GM23338 (cell line): ENCODE results near the gene FAM25A. TPM values are rescaled to one million over a fixed set of nuclear protein-coding genes. Genes with fewer than 3 reads are reported as not detected.

Source experiments
- ATAC-seq: fragments of 200-7000 bp; cut with Tn5 transposase; 3 replicates; pipeline ENCODE4 v1.9.1; 2020
- DNase-seq: peaks from one replicate; pipeline ENCODE4 v3.0.0-alpha.2; 2015; ENCODE audit warnings: low spot score
- H2AFZ ChIP-seq: fragments of 200-600 bp; sonication (generic); 2 replicates; pipeline ENCODE4 v1.8.0; 2016; ENCODE audit warnings: antibody characterized with exemption, mild to moderate bottlenecking, moderate library complexity
- H3F3A ChIP-seq: fragments of 200-600 bp; sonication (generic); replicated peaks from 2 replicates; pipeline ENCODE4 v1.8.0; 2017; ENCODE audit warnings: antibody characterized with exemption, mixed run types, low read depth
- H3K27ac ChIP-seq: fragments of 200-600 bp; sonication (generic); 2 replicates; pipeline ENCODE4 v1.6.1; 2016; ENCODE audit warnings: low read depth
- H3K27me3 ChIP-seq: fragments of 200-600 bp; sonication (generic); 2 replicates; pipeline ENCODE4 v1.8.0; 2016; ENCODE audit warnings: mild to moderate bottlenecking, mixed run types, moderate library complexity; ENCODE audit not compliant: insufficient read depth
- H3K36me3 ChIP-seq: fragments of 200-600 bp; sonication (generic); 2 replicates; pipeline ENCODE4 v1.8.0; 2016; ENCODE audit warnings: mild to moderate bottlenecking; ENCODE audit not compliant: insufficient read depth
- H3K4me1 ChIP-seq: fragments of 200-600 bp; sonication (generic); 2 replicates; pipeline ENCODE4 v1.8.0; 2016; ENCODE audit warnings: mild to moderate bottlenecking, moderate library complexity; ENCODE audit not compliant: insufficient read depth
- H3K4me2 ChIP-seq: fragments of 200-600 bp; sonication (generic); 2 replicates; pipeline ENCODE4 v1.7.1; 2017; ENCODE audit warnings: mixed run types
- H3K4me3 ChIP-seq: fragments of 200-600 bp; sonication (generic); 2 replicates; pipeline ENCODE4 v1.6.1; 2016; ENCODE audit warnings: mixed run types
- H3K79me2 ChIP-seq: fragments of 200-600 bp; sonication (generic); replicated peaks from 2 replicates; pipeline ENCODE4 v1.8.0; 2017; ENCODE audit warnings: mild to moderate bottlenecking; ENCODE audit not compliant: insufficient read depth
- H3K9me2 ChIP-seq: fragments of 200-600 bp; sonication (generic); 2 replicates; pipeline ENCODE4 v1.8.0; 2017; ENCODE audit not compliant: insufficient read depth
- H4K20me1 ChIP-seq: fragments of 200-600 bp; sonication (generic); replicated peaks from 2 replicates; pipeline ENCODE4 v1.8.0; 2017; ENCODE audit warnings: mild to moderate bottlenecking; ENCODE audit not compliant: insufficient read depth
- H3K27ac Mint-ChIP-seq: 2 replicates; pipeline ENCODE4 v1.8.0; 2020; ENCODE audit warnings: inconsistent platforms, mild to moderate bottlenecking, moderate library complexity, mixed read lengths
- H3K27me3 Mint-ChIP-seq: 3 replicates; pipeline ENCODE4 v1.8.0; 2022; ENCODE audit warnings: low read depth, mild to moderate bottlenecking, moderate library complexity, mixed read lengths, inconsistent platforms; ENCODE audit not compliant: insufficient read depth, poor library complexity
- H3K36me3 Mint-ChIP-seq: 3 replicates; pipeline ENCODE4 v1.8.0; 2021; ENCODE audit warnings: low read depth, mild to moderate bottlenecking, inconsistent platforms, moderate library complexity, mixed read lengths
- H3K4me1 Mint-ChIP-seq: 3 replicates; pipeline ENCODE4 v1.8.0; 2020; ENCODE audit warnings: mild to moderate bottlenecking, inconsistent platforms, mixed read lengths
- H3K4me3 Mint-ChIP-seq: 3 replicates; pipeline ENCODE4 v1.8.0; 2021; ENCODE audit warnings: moderate library complexity, mild to moderate bottlenecking, inconsistent platforms, mixed read lengths
- H3K9me3 Mint-ChIP-seq: 3 replicates; pipeline ENCODE4 v1.8.0; 2020; ENCODE audit warnings: moderate library complexity, mild to moderate bottlenecking, inconsistent platforms, mixed read lengths
- CREB1 ChIP-seq: fragments of 250-450 bp; sonication (Bioruptor Pico); IDR thresholded peaks from 2 replicates; pipeline ENCODE4 v1.5.0; 2020; ENCODE audit warnings: low read depth, mild to moderate bottlenecking, moderate library complexity
- EZH2 ChIP-seq: fragments of 200-600 bp; sonication (generic); IDR thresholded peaks from one replicate; pipeline ENCODE4 v1.8.0; 2017; ENCODE audit warnings: antibody characterized with exemption, mild to moderate bottlenecking, low read depth; ENCODE audit not compliant: unreplicated experiment
- EZH2phosphoT487 ChIP-seq: fragments of 200-600 bp; sonication (generic); IDR thresholded peaks from one replicate; pipeline ENCODE4 v1.8.1; 2018; ENCODE audit warnings: antibody characterized with exemption; ENCODE audit not compliant: unreplicated experiment
- JUNB ChIP-seq: IDR thresholded peaks from one replicate; pipeline ENCODE4 v1.6.1; 2016; ENCODE audit warnings: antibody characterized with exemption; ENCODE audit not compliant: unreplicated experiment
- NANOG ChIP-seq: IDR thresholded peaks from 2 replicates; pipeline ENCODE4 v1.6.1; 2016; ENCODE audit warnings: antibody characterized with exemption, borderline replicate concordance
- POLR2AphosphoS5 ChIP-seq: IDR thresholded peaks from 2 replicates; pipeline ENCODE4 v1.6.1; 2016; ENCODE audit warnings: antibody characterized with exemption, low read depth
- STAT1 ChIP-seq: IDR thresholded peaks from one replicate; pipeline ENCODE4 v1.6.1; 2016; ENCODE audit warnings: antibody characterized with exemption; ENCODE audit not compliant: unreplicated experiment
- ZNF114 ChIP-seq: fragments of 250-450 bp; sonication (Bioruptor Pico); IDR thresholded peaks from 2 replicates; pipeline ENCODE4 v1.5.0; 2020; ENCODE audit warnings: mild to moderate bottlenecking, moderate library complexity
- ZNF331 ChIP-seq: fragments of 250-450 bp; sonication (Bioruptor Pico); IDR thresholded peaks from 2 replicates; pipeline ENCODE4 v1.5.0; 2020; ENCODE audit warnings: low read depth, mild to moderate bottlenecking, moderate library complexity
- polyA plus RNA-seq: library from polyadenylated mRNA; unstranded; fragments of >200 nt; fragmentation: Nextera tagmentation; extraction: Ambion mirVana; gene quantifications from 2 replicates; pipeline ENCODE4 v1.2.1, GENCODE V29; 2016
- total RNA-seq: library from RNA; depleted of rRNA; stranded (reverse); fragments of >200 nt; shearing (Covaris generic); gene quantifications from 2 replicates; pipeline ENCODE4 v1.2.3, GENCODE V29; 2014
- TF ChIP-seq, protein P1 (sequence below), 2 experiments: fragments of 200-600 bp in 1 of 2; sonication (generic) in 1 of 2; conservative IDR thresholded peaks; 2 replicates each; pipeline versions ENCODE4 v1.5.1 to v1.6.1; 2016 to 2017; ENCODE audit warnings: antibody characterized with exemption in 2 of 2, low read depth in 2 of 2, mild to moderate bottlenecking in 2 of 2, moderate library complexity in 1 of 2
- TF ChIP-seq, protein P2 (sequence below): IDR thresholded peaks from 2 replicates; pipeline ENCODE4 v1.6.1; 2016; ENCODE audit warnings: antibody characterized with exemption
- TF ChIP-seq, protein P3 (sequence below): fragments of 250-450 bp; sonication (Bioruptor Pico); IDR thresholded peaks from 2 replicates; pipeline ENCODE4 v1.5.0; 2020; ENCODE audit warnings: mild to moderate bottlenecking, moderate library complexity
- TF ChIP-seq, protein P4 (sequence below): IDR thresholded peaks from one replicate; pipeline ENCODE4 v1.6.1; 2018; ENCODE audit warnings: antibody characterized with exemption; ENCODE audit not compliant: unreplicated experiment

Gene FAM25A
- total and polyA plus RNA-seq, 2 experiments from 2014 or later: not detected

DNA sequence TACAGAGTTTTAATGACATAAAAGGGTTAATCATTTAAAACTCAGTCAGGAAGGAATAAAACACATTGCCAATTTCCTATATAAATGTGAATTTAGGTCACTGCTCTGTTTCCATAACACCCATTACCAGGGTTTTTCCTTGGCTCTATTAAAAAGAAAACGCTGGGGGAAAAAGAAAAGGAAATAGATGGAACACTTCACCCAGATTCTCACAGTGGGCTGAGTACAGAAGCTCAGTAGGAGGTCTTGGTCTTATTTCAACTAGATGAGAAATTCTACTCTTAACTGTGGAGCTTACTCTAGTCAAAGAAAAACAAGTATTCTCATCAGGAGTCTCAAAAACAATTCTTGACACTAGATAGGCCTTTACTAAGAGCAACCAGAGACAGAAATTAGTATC, 38.1 kb downstream of the FAM25A start:
- DNase-seq: no peak
- Mint-ChIP-seq H3K36me3 (peaks cover 56% of the 10 kb centered on the region), H3K9me3 (no peaks in the 10 kb centered on the region), H3K27me3 (no peaks in the 10 kb centered on the region), H3K4me3 (no peak overlapping the region), H3K27ac (no peak overlapping the region), H3K4me1 (no peaks in the 10 kb centered on the region)
- no peak overlapping the region for H3K4me2 ChIP-seq
- H3K27me3 ChIP-seq: no peaks in the 10 kb centered on the region
- ATAC-seq: no peak
- no peaks in the 10 kb centered on the region for H3K4me1 ChIP-seq
- H3K27ac ChIP-seq: no peak overlapping the region
- peaks cover 5% of the 10 kb centered on the region for H4K20me1 ChIP-seq
- no peaks in the 10 kb centered on the region for H3K9me2 ChIP-seq
- H3K79me2 ChIP-seq: no peaks in the 10 kb centered on the region
- no peak overlapping the region for H2AFZ ChIP-seq
- H3K4me3 ChIP-seq: no peak overlapping the region
- H3F3A ChIP-seq: 0 out of 2 replicates have a peak, but pooled peaks cover 4% of the 10 kb centered on the region
- H3K36me3 ChIP-seq: peaks cover 55% of the 10 kb centered on the region
- TF ChIP-seq POLR2AphosphoS5 (no peak), ZNF114 (CRISPR knock-in tag) (no peak), JUNB (no peak), STAT1 (no peak), EZH2 (no peak), ZNF331 (CRISPR knock-in tag) (no peak), NANOG (no peak), EZH2phosphoT487 (no peak), CREB1 (no peak)
- TF ChIP-seq, protein P1, sequence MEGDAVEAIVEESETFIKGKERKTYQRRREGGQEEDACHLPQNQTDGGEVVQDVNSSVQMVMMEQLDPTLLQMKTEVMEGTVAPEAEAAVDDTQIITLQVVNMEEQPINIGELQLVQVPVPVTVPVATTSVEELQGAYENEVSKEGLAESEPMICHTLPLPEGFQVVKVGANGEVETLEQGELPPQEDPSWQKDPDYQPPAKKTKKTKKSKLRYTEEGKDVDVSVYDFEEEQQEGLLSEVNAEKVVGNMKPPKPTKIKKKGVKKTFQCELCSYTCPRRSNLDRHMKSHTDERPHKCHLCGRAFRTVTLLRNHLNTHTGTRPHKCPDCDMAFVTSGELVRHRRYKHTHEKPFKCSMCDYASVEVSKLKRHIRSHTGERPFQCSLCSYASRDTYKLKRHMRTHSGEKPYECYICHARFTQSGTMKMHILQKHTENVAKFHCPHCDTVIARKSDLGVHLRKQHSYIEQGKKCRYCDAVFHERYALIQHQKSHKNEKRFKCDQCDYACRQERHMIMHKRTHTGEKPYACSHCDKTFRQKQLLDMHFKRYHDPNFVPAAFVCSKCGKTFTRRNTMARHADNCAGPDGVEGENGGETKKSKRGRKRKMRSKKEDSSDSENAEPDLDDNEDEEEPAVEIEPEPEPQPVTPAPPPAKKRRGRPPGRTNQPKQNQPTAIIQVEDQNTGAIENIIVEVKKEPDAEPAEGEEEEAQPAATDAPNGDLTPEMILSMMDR (conservative IDR thresholded peaks at IDR 0.05; ENCODE audit: low read depth in 2 of 2): no peak
- TF ChIP-seq, protein P2, sequence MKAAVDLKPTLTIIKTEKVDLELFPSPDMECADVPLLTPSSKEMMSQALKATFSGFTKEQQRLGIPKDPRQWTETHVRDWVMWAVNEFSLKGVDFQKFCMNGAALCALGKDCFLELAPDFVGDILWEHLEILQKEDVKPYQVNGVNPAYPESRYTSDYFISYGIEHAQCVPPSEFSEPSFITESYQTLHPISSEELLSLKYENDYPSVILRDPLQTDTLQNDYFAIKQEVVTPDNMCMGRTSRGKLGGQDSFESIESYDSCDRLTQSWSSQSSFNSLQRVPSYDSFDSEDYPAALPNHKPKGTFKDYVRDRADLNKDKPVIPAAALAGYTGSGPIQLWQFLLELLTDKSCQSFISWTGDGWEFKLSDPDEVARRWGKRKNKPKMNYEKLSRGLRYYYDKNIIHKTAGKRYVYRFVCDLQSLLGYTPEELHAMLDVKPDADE: no peak
- TF ChIP-seq, protein P3, sequence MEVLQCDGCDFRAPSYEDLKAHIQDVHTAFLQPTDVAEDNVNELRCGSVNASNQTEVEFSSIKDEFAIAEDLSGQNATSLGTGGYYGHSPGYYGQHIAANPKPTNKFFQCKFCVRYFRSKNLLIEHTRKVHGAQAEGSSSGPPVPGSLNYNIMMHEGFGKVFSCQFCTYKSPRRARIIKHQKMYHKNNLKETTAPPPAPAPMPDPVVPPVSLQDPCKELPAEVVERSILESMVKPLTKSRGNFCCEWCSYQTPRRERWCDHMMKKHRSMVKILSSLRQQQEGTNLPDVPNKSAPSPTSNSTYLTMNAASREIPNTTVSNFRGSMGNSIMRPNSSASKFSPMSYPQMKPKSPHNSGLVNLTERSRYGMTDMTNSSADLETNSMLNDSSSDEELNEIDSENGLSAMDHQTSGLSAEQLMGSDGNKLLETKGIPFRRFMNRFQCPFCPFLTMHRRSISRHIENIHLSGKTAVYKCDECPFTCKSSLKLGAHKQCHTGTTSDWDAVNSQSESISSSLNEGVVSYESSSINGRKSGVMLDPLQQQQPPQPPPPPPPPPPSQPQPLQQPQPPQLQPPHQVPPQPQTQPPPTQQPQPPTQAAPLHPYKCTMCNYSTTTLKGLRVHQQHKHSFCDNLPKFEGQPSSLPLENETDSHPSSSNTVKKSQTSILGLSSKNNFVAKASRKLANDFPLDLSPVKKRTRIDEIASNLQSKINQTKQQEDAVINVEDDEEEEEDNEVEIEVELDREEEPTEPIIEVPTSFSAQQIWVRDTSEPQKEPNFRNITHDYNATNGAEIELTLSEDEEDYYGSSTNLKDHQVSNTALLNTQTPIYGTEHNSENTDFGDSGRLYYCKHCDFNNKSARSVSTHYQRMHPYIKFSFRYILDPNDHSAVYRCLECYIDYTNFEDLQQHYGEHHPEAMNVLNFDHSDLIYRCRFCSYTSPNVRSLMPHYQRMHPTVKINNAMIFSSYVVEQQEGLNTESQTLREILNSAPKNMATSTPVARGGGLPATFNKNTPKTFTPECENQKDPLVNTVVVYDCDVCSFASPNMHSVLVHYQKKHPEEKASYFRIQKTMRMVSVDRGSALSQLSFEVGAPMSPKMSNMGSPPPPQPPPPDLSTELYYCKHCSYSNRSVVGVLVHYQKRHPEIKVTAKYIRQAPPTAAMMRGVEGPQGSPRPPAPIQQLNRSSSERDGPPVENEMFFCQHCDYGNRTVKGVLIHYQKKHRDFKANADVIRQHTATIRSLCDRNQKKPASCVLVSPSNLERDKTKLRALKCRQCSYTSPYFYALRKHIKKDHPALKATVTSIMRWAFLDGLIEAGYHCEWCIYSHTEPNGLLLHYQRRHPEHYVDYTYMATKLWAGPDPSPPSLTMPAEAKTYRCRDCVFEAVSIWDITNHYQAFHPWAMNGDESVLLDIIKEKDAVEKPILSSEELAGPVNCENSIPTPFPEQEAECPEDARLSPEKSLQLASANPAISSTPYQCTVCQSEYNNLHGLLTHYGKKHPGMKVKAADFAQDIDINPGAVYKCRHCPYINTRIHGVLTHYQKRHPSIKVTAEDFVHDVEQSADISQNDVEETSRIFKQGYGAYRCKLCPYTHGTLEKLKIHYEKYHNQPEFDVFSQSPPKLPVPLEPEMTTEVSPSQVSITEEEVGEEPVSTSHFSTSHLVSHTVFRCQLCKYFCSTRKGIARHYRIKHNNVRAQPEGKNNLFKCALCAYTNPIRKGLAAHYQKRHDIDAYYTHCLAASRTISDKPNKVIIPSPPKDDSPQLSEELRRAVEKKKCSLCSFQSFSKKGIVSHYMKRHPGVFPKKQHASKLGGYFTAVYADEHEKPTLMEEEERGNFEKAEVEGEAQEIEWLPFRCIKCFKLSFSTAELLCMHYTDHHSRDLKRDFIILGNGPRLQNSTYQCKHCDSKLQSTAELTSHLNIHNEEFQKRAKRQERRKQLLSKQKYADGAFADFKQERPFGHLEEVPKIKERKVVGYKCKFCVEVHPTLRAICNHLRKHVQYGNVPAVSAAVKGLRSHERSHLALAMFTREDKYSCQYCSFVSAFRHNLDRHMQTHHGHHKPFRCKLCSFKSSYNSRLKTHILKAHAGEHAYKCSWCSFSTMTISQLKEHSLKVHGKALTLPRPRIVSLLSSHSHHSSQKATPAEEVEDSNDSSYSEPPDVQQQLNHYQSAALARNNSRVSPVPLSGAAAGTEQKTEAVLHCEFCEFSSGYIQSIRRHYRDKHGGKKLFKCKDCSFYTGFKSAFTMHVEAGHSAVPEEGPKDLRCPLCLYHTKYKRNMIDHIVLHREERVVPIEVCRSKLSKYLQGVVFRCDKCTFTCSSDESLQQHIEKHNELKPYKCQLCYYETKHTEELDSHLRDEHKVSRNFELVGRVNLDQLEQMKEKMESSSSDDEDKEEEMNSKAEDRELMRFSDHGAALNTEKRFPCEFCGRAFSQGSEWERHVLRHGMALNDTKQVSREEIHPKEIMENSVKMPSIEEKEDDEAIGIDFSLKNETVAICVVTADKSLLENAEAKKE: no peak
- TF ChIP-seq, protein P4, sequence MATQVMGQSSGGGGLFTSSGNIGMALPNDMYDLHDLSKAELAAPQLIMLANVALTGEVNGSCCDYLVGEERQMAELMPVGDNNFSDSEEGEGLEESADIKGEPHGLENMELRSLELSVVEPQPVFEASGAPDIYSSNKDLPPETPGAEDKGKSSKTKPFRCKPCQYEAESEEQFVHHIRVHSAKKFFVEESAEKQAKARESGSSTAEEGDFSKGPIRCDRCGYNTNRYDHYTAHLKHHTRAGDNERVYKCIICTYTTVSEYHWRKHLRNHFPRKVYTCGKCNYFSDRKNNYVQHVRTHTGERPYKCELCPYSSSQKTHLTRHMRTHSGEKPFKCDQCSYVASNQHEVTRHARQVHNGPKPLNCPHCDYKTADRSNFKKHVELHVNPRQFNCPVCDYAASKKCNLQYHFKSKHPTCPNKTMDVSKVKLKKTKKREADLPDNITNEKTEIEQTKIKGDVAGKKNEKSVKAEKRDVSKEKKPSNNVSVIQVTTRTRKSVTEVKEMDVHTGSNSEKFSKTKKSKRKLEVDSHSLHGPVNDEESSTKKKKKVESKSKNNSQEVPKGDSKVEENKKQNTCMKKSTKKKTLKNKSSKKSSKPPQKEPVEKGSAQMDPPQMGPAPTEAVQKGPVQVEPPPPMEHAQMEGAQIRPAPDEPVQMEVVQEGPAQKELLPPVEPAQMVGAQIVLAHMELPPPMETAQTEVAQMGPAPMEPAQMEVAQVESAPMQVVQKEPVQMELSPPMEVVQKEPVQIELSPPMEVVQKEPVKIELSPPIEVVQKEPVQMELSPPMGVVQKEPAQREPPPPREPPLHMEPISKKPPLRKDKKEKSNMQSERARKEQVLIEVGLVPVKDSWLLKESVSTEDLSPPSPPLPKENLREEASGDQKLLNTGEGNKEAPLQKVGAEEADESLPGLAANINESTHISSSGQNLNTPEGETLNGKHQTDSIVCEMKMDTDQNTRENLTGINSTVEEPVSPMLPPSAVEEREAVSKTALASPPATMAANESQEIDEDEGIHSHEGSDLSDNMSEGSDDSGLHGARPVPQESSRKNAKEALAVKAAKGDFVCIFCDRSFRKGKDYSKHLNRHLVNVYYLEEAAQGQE: no peak
